Stimulated activated CD8-positive, alpha-beta memory T cell treated with anti-CD3 and anti-CD28 coated beads, Interleukin-15, amount 100 ng/mL, for 4 hours (primary cell): Measurements from ENCODE around the gene CDKAL1.

ENCODE experiments used
- DNase-seq, 2 donors: peaks; one replicate each; pipeline ENCODE4 v3.0.0-alpha.2; 2020; ENCODE audit warnings: low read depth in 2 of 2

Gene CDKAL1

GRCh38 chr6:21102201-21102600 lies 567.9 kb downstream of the CDKAL1 start:
- DNase-seq: no peak

- DNase-seq: no peak
Measured at GRCh38 chr6:21102624-21103023, 568.4 kb downstream of the CDKAL1 start.

GRCh38 chr6:21103626-21104224 lies 569.5 kb downstream of the CDKAL1 start:
- no peak for DNase-seq

- DNase-seq: no peak
Measured at GRCh38 chr6:21104288-21104687, 570.0 kb downstream of the CDKAL1 start.

GRCh38 chr6:21107796-21108195 lies 573.5 kb downstream of the CDKAL1 start:
- DNase-seq: no peak

- no peak for DNase-seq
Measured at GRCh38 chr6:21109391-21110178, 575.3 kb downstream of the CDKAL1 start.

DNA sequence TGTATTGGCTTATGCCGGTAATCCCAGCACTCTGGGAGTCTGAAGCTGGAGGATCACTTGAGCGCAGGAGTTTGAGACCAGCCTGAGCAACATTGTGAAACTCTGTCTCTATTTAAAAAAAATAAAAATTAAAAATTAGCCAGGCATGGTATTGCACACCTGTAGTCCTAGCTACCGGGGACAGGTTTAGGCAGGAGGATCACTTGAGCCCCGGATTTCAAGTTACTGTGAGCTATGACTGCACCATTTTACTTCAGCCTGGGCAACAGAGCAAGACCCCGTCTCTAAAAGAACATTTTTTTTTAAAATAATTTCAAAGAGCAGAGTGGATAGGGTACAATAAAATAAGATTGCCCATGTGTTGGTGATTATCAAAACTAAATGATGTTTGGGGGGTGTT lies 576.4 kb downstream of the CDKAL1 start:
- DNase-seq: no peak

- DNase-seq: no peak
Measured at GRCh38 chr6:21111093-21111725, 577.0 kb downstream of the CDKAL1 start.

DNA sequence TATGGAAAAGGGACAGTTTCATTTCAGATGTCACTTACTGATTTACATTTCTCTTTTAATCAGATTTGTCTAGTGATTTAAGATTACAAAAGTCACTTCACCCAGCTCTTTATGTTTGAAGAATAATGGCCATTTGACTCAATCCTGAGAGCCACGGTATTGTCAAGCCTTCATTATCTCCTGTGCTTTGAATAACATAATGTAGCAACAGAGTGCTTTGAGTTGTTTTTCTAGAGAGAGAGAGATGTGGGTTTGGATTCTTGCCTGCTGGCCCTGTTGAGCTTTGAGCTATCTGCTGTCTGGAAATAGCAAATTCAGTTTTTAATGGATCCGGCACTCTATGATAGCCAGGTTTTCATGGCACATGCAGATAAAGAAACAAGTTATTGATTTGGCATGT lies 580.9 kb downstream of the CDKAL1 start:
- no peak for DNase-seq

- DNase-seq: no peak
Measured at GRCh38 chr6:21116736-21117135, 582.5 kb downstream of the CDKAL1 start.

GRCh38 chr6:21118216-21118780 lies 584.0 kb downstream of the CDKAL1 start:
- no peak for DNase-seq

DNA sequence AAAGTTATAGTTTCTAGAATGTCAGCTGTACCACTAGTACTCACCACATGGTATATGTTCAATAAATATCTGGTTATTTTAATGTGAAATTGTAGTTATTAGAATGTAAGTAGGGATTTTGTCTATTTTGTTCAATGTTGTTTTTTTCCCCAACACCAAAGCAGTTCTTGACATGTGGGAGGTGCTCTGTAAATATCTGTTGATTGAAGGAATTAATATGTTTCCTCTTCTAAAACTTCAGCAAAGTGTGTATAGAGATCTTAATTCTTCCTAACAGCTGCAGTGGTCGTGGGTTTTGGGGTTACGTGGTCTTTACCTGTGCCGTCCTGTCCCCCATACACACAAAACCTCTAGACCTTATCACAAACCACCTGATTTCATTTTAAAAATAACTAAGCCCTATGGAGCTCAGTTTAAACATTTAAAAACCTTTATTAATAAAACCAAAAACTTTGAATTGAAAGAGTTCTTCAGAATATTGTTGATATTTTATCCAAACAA lies 587.4 kb downstream of the CDKAL1 start:
- DNase-seq: no peak

DNA sequence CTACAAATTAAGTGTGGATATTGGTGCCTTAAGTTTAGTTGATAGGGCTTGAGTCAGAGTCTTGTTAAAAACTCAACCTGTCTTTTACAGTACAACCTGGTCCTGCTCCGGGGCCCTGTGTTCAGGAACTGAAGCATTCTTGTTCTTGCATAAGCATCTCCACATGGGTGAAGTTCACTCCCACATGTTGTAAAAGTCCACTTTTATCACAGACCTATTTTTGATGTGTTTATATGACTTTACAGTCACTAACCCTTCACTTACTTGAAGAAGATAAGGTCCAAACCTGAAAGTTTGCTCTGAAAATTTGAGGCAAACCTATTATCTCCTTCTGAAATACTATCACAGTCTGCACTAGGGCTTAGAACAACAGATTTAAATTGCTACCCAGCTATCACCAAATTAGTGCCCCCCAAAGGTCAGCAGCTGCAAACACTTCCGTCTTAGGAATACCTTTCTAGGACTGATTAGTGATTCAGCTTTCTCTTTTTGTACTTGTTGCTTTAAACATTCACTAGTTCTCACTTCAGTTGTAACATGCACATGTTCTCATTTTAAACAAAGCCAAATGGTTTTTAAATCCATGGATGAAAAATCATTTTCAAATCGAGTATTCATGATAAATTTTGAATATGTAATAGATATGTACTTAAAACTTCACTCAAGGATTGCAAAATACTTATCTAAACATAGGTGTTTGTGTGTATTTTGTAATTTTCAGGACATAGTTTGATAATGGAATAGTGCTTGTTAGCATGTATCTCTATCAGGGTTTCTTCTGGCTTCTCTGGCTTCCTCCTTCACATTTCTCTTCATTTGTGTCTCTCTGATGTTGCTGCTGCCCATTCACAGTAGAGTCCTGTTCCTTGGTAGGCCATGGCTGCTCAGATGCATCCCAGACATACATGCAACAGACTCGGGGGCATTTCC lies 589.5 kb downstream of the CDKAL1 start:
- DNase-seq: no peak

DNA sequence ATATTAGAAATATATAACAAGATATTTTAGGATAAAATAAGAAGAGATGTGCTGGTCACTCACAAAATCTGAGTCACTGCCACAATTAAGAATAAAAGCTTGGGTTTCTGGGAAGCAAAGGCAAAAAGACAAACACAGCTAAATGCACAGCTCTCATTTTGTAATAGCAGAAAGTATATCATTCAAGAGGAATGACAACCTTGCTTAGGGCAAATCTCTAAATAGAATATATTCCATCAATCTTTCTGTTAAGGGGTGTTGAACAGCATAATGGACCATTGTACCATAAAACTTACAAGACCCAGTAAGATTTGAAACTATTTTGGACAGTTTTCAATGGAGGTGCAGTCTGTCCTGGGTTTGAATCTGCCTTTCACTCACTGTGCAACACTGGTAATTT lies 594.3 kb downstream of the CDKAL1 start:
- no peak for DNase-seq

DNA sequence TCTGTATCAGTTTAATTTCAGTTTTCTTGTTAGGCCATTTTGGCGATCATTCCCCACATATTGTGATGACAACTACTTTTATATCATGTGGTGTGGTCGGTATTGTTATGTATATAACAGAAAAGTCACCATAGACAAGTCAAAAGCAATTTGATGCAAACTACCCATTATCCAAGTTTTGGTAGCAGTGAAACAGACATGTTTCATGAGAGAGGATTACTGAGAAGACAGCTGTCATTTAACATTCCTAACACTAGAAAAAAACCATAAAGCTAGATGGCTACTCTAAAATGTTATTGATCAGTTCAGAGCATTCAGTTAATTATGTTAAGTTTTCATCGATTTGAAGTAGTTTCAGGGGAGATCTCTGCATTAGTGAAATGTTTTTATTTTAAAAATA lies 597.1 kb downstream of the CDKAL1 start:
- DNase-seq: no peak

GRCh38 chr6:21132446-21132845 lies 598.2 kb downstream of the CDKAL1 start:
- no peak for DNase-seq

- DNase-seq: no peak
Measured at GRCh38 chr6:21132856-21133838, 598.9 kb downstream of the CDKAL1 start.

- no peak for DNase-seq
Measured at GRCh38 chr6:21133901-21134300, 599.6 kb downstream of the CDKAL1 start.

DNA sequence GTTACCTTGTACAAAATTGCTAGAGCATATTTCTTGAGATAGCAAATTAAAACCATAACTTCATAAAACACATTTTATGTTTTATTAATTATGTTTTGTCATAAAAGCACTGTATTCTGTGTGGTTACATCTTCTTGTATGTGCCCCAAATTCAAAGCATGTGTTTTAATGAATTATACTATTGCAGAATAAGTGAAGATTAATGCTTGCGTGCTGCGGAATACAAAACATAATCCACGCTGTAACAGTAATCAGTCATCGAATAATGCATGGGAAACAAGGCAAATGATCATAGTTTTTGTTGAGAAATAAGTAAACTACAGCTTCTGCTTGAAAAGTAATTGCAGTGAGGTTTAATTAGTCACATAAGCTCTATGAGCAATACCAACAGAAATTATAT lies 600.1 kb downstream of the CDKAL1 start:
- no peak for DNase-seq

DNA sequence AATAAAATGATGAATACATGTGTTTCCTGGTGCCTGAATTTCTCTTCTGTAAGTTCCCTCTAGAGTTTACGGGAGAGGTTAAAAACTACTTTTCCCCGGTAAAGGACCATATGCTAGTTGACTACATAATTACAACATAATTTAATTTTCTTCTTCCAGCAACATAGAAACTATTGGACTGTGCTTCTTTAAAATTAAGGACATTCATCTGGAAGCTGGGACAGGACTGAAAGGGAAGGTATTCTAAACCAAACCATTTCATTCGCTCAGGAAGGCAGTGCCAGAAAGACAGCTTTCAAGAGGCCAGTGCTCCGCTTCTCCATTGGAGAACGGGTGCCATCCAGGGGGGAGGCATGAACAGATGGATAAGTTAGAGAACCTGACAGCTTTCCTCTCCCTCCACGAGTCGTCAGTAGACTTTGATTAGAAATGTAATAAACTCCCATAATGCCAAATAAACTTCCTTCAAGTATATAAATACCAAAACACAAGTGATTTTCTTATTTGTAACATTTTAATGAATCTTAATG lies 601.3 kb downstream of the CDKAL1 start:
- no peak for DNase-seq
